Type B pancreatic cell (in vitro differentiated cells): ENCODE measurements around the gene NOTCH1. TPM values are rescaled to one million over a fixed set of nuclear protein-coding genes. Genes with fewer than 3 reads are reported as not detected.
A peak's percentile ranks its signal among the peaks of the same experiment; 100 is the strongest.

Experiments
- DNase-seq: peaks from one replicate; pipeline ENCODE4 v3.0.0; 2021; ENCODE audit warnings: mixed read lengths; ENCODE audit not compliant: unreplicated experiment; ENCODE audit errors: extremely low spot score
- H3K27ac Mint-ChIP-seq: 2 replicates; pipeline ENCODE4 v1.8.0; 2021; ENCODE audit warnings: mild to moderate bottlenecking, mixed read lengths
- H3K27me3 Mint-ChIP-seq: 2 replicates; pipeline ENCODE4 v1.8.0; 2021; ENCODE audit warnings: mixed read lengths
- H3K36me3 Mint-ChIP-seq: 2 replicates; pipeline ENCODE4 v1.8.0; 2021; ENCODE audit warnings: mixed read lengths
- H3K4me1 Mint-ChIP-seq: one replicate; pipeline ENCODE4 v1.8.0; 2021; ENCODE audit warnings: mixed read lengths; ENCODE audit not compliant: unreplicated experiment
- H3K4me3 Mint-ChIP-seq: 2 replicates; pipeline ENCODE4 v1.8.0; 2021; ENCODE audit warnings: mild to moderate bottlenecking, mixed read lengths
- H3K9me3 Mint-ChIP-seq: 2 replicates; pipeline ENCODE4 v1.8.0; 2021; ENCODE audit warnings: mixed read lengths
- total RNA-seq: library from RNA; stranded (reverse); gene quantifications from 2 replicates; pipeline ENCODE4 v1.2.1, GENCODE V29; 2021; ENCODE audit warnings: low replicate concordance
- TF ChIP-seq, protein P1 (sequence below): fragments of 200-600 bp; sonication (generic); conservative IDR thresholded peaks from 2 replicates; pipeline ENCODE4 v1.5.0; 2021; ENCODE audit warnings: antibody characterized with exemption, mild to moderate bottlenecking

The NOTCH1 gene
- total RNA-seq, 1 donor from 2014 or later, result 53.1 TPM

DNA sequence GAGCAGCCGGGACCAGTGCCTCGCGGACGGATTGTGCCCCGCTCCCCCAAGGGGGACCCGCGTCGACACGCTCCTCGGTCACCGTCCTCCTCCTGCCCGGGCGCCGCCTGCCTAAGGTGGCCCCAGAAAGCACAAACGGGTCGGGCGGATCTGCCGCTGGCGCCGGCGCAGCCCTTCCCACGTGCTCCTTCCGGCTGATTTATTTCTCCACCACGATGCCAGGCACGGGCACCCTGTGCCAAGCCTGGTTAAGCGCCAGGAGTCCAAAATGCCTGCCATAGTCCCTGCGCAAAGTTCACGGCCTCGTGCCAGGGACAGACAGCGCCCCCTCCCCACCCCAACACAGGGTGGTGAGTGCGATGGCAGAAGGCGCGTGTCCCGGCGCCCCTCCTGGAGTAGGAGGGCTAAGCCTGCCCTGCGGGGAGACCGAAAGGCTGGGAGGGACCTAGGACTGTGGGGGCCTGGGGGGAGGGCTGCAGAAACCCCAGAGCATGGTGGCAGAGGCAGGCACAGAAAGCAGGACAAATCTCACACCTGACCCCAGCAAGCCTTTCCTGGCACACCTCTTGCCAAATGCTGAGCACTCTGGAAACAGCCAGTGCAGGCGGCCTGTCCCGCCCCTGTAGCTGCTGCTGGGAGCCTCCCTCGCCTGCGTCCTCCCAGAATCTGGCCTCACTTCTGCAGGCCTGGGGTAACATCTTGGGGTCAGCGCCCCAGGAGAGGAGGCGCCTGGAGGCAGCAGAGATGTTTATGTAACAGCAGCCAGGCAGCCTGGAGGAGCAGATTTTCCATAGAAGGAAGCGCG lies 1.1 kb upstream of the NOTCH1 start:
- peaks cover 5% of the 10 kb centered on the region for H3K4me1 Mint-ChIP-seq
- TF ChIP-seq, protein P1, sequence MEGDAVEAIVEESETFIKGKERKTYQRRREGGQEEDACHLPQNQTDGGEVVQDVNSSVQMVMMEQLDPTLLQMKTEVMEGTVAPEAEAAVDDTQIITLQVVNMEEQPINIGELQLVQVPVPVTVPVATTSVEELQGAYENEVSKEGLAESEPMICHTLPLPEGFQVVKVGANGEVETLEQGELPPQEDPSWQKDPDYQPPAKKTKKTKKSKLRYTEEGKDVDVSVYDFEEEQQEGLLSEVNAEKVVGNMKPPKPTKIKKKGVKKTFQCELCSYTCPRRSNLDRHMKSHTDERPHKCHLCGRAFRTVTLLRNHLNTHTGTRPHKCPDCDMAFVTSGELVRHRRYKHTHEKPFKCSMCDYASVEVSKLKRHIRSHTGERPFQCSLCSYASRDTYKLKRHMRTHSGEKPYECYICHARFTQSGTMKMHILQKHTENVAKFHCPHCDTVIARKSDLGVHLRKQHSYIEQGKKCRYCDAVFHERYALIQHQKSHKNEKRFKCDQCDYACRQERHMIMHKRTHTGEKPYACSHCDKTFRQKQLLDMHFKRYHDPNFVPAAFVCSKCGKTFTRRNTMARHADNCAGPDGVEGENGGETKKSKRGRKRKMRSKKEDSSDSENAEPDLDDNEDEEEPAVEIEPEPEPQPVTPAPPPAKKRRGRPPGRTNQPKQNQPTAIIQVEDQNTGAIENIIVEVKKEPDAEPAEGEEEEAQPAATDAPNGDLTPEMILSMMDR, result no peak
- no peaks in the 10 kb centered on the region for H3K36me3 Mint-ChIP-seq
- no peaks in the 10 kb centered on the region for H3K27me3 Mint-ChIP-seq
- peak overlapping the region; percentile 86 for H3K4me3 Mint-ChIP-seq
- H3K9me3 Mint-ChIP-seq, result no peaks in the 10 kb centered on the region
- H3K27ac Mint-ChIP-seq, result peak overlapping the region; percentile 78
- DNase-seq, result no peak

DNA sequence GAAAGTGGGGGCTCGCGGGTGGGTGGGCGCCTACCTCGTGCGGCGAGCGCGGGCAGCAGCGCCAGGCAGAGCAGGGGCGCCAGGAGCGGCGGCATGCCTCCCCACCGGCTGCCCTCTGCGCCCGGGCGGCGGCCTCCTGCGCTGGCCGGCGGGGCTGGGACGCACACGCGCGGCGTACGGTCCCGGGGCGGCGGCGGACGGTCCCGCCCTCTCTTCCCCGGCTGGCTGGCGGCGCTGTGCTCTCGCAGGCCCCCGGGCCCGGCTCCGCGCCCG lies 220 bp downstream of the NOTCH1 start:
- Mint-ChIP-seq H3K4me1 (no peaks in the 10 kb centered on the region), H3K36me3 (no peaks in the 10 kb centered on the region), H3K9me3 (no peaks in the 10 kb centered on the region), H3K27me3 (no peaks in the 10 kb centered on the region), H3K4me3 (no peak overlapping the region), H3K27ac (no peak overlapping the region)
- no peak for DNase-seq
- TF ChIP-seq, protein P1, result no peak

DNA sequence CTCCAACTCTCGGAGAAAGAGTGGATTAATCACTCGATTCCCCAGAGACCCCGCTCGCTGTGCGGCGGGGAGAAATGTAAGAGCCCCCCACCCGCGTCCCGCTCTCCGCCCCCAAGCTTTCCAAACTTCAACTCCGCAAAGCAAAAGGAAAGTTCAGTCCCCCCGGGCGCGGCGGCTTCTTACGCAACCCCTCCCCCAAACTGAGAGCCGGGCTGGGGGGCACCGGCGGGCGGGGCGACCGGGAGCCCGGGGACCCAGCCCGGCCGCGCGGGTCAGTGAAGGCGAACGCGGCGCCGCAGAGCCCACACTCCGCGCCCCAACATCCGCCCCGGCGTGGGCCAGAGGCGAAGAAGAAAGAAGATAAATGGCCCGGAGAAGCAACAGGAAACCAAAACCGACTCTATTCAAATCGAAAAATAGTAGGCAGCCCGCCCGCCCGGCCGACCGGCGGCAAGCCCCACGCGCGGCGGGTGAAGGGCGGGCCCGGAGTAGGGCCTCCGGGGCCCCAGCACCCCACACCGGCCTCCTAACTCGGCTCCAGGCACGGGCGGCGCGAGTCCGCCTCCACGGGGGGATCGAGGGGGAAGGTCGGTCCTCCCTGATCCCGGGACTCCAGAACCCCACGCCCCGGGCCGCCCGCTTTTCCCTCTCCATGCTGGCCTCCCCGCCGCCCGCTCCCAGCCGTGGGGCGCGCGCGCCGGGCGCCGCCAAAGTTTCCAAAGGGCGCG lies 720 bp downstream of the NOTCH1 start:
- Mint-ChIP-seq H3K9me3 (no peaks in the 10 kb centered on the region), H3K4me3 (peak overlapping the region; percentile 86), H3K27me3 (no peaks in the 10 kb centered on the region), H3K4me1 (no peaks in the 10 kb centered on the region), H3K36me3 (no peaks in the 10 kb centered on the region), H3K27ac (no peak overlapping the region)
- DNase-seq, result no peak
- TF ChIP-seq, protein P1, result no peak

DNA sequence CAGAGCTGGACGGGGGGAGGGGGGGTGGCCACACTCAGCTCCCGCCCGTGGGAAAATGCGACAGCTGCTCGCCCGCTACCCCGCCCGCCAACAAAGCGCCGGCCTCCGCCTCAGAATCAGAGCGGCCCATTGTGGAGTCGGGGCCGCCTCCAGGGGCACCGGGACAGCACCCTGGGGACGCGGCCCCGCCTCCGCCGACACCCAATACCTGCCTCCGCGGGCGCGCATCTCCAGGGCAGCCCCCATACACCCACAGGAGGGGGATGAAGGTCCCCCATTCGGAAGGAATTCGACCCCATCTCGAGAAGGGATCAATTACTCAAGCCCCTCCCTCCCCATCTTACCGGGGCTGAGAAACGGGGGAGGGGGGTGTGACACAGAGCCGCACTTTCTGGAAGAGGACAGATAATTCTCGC lies 1.3 kb downstream of the NOTCH1 start:
- Mint-ChIP-seq H3K27ac (no peak overlapping the region), H3K27me3 (no peaks in the 10 kb centered on the region), H3K9me3 (no peaks in the 10 kb centered on the region), H3K4me1 (no peaks in the 10 kb centered on the region), H3K36me3 (no peaks in the 10 kb centered on the region), H3K4me3 (peak overlapping the region; percentile 86)
- no peak for DNase-seq
- TF ChIP-seq, protein P1, result no peak

DNA sequence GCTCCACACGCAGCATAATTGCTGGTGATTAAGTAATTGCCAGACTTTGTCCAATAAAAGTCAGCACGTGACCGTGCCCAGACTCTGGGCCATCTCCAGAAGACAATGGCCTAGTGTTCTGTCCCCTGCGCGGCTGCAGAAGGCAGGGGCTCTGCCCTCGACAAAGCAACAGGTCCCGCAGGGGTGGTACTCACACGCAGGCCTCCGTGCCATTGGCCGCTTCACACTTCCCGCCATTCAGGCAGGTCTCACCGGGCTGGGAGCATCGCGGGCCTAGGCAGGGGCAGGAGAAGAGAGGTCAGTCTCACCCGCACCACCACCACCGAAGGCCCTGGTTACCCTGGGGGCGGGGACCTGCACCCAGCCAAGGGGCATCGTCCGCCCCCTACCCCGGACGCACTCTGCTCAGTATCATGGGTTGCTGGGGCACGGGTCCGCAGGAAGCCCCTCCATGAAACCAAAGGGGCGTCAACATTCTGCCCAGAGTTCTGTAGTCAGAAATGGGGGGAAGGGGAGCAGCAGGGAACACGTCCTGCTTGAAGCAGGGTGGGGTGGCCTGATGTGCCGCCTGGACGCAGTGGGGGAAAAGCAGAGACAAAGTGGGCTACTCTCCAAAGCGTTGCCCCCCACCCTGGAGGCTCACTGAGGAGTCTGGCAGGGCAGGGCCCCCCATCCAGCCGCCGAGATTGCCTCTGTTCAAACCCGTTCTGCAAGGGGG lies 1.9 kb downstream of the NOTCH1 start:
- no peak for DNase-seq
- TF ChIP-seq, protein P1, result no peak
- H3K4me1 Mint-ChIP-seq, result no peaks in the 10 kb centered on the region

More for the DNA sequence above, 1.9 kb downstream of the NOTCH1 start:
- no peaks in the 10 kb centered on the region for H3K9me3 Mint-ChIP-seq
- H3K4me3 Mint-ChIP-seq, result peak overlapping the region; percentile 86
- no peak overlapping the region for H3K27ac Mint-ChIP-seq
- no peaks in the 10 kb centered on the region for H3K36me3 Mint-ChIP-seq
- no peaks in the 10 kb centered on the region for H3K27me3 Mint-ChIP-seq
